Body of pancreas (tissue), 4 donors: Measurements from ENCODE around the gene SNTB2. TPM values are rescaled to one million over a fixed set of nuclear protein-coding genes. Genes with fewer than 3 reads are reported as not detected.

Source experiments
- ATAC-seq: fragments of 150-250 bp; one replicate; pipeline ENCODE4 v1.9.1; 2016
- DNase-seq, 4 donors: peaks; one replicate each; pipeline ENCODE4 v3.0.0-alpha.2; 2019
- H3K27ac ChIP-seq, 4 donors: fragments of 200-600 bp; sonication (generic); 1 replicate in 3 of 4; 2 replicates in 1 of 4; pipeline versions ENCODE4 v1.5.1 to v1.6.1; 2016 to 2019; ENCODE audit warnings: mild to moderate bottlenecking in 1 of 4, mixed read lengths in 1 of 4, moderate library complexity in 1 of 4
- H3K27me3 ChIP-seq, 2 donors: fragments of 200-600 bp; sonication (generic); one replicate each; pipeline ENCODE4 v1.6.0; 2016; ENCODE audit warnings: mild to moderate bottlenecking in 1 of 2
- H3K36me3 ChIP-seq, 2 donors: fragments of 200-600 bp; sonication (generic); replicated peaks in 1 of 2; 2 replicates each; pipeline ENCODE4 v1.5.1; 2016; ENCODE audit warnings: low read depth in 2 of 2; ENCODE audit not compliant: insufficient read depth in 1 of 2
- H3K4me1 ChIP-seq: fragments of 200-600 bp; sonication (generic); one replicate; pipeline ENCODE4 v1.6.0; 2016
- H3K4me3 ChIP-seq, 2 donors: fragments of 200-600 bp; sonication (generic); 1 replicate in 1 of 2; 2 replicates in 1 of 2; pipeline ENCODE4 v1.5.1; 2016 to 2019
- H3K9me3 ChIP-seq, 3 donors: fragments of 200-600 bp; sonication (generic); 1 replicate in 2 of 3; 2 replicates in 1 of 3; pipeline ENCODE4 v1.5.1; 2016
- POLR2A ChIP-seq, 3 donors: fragments of 450-650 bp; IDR thresholded peaks; one replicate each; pipeline ENCODE4 v1.6.1; 2016; ENCODE audit warnings: antibody characterized with exemption in 3 of 3, mild to moderate bottlenecking in 2 of 3
- WGBS, 2 donors: methylation state at CpG; one replicate each; pipeline ENCODE4 v1.1.5; 2017; 5-methylcytosine and 5-hydroxymethylcytosine counted together
- intact Hi-C: fragments of 100-400 bp; cut with DNase I; formaldehyde crosslinking; loops from one replicate; pipeline ENCODE4 v1.15.1; 2023
- total RNA-seq, 2 donors: library from RNA; depleted of rRNA; stranded (reverse); fragments of >200 nt; gene quantifications; one replicate each; pipeline ENCODE4 v1.1.0, GENCODE V29; 2016
- TF ChIP-seq, protein P1 (sequence below), 7 experiments: fragments of 450-650 bp in 4 of 7; fragments of 200-600 bp in 3 of 7; sonication (generic) in 3 of 7; IDR thresholded peaks; one replicate each; pipeline ENCODE4 v1.5.1; 2016 to 2019; ENCODE audit warnings: antibody characterized with exemption in 7 of 7

Gene SNTB2
- total RNA-seq, 2 donors from 2014 or later: 11.2 to 13.5 TPM

- Histone ChIP-seq H3K9me3 (no peaks in the 10 kb centered on the region), H3K27ac (no peak overlapping the region), H3K4me1 (no peaks in the 10 kb centered on the region), H3K27me3 (no peaks in the 10 kb centered on the region), H3K36me3 (peaks cover 0 to 3% of the 10 kb centered on the region in 2 donors), H3K4me3 (no peak overlapping the region)
- ATAC-seq (no peak), DNase-seq (no peak)
- WGBS, 2 donors: 93 to 96% methylated on average over 4 of the region's 4 CpGs
- TF ChIP-seq, protein P1, sequence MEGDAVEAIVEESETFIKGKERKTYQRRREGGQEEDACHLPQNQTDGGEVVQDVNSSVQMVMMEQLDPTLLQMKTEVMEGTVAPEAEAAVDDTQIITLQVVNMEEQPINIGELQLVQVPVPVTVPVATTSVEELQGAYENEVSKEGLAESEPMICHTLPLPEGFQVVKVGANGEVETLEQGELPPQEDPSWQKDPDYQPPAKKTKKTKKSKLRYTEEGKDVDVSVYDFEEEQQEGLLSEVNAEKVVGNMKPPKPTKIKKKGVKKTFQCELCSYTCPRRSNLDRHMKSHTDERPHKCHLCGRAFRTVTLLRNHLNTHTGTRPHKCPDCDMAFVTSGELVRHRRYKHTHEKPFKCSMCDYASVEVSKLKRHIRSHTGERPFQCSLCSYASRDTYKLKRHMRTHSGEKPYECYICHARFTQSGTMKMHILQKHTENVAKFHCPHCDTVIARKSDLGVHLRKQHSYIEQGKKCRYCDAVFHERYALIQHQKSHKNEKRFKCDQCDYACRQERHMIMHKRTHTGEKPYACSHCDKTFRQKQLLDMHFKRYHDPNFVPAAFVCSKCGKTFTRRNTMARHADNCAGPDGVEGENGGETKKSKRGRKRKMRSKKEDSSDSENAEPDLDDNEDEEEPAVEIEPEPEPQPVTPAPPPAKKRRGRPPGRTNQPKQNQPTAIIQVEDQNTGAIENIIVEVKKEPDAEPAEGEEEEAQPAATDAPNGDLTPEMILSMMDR (IDR thresholded peaks at IDR 0.05): no peak
- no peak for TF ChIP-seq POLR2A (IDR thresholded peaks at IDR 0.05)
- intact Hi-C loops: no loop called here
Observed at GRCh38 chr16:69301861-69302260, 114.9 kb downstream of the SNTB2 start.

- TF ChIP-seq, protein P1 (IDR thresholded peaks at IDR 0.05): no peak
- no peak for TF ChIP-seq POLR2A (IDR thresholded peaks at IDR 0.05)
Observed at GRCh38 chr16:69302301-69302700, 115.3 kb downstream of the SNTB2 start.

GRCh38 chr16:69306031-69306430 is 119.1 kb downstream of the SNTB2 start:
- DNase-seq (no peak), ATAC-seq (no peak)
- no peak overlapping the region for H3K27ac ChIP-seq
- WGBS, 2 donors: 53 to 68% methylated on average over 1 of the region's 1 CpG
- TF ChIP-seq, protein P1 (IDR thresholded peaks at IDR 0.05): no peak
- TF ChIP-seq POLR2A (IDR thresholded peaks at IDR 0.05): no peak
- no peaks in the 10 kb centered on the region for H3K27me3 ChIP-seq
- H3K36me3 ChIP-seq: no peaks in the 10 kb centered on the region
- no peaks in the 10 kb centered on the region for H3K9me3 ChIP-seq
- no peak overlapping the region for H3K4me3 ChIP-seq
- H3K4me1 ChIP-seq: peaks cover 4% of the 10 kb centered on the region
- intact Hi-C loops: no loop called here

More at GRCh38 chr16:69302301-69302700, 115.3 kb downstream of the SNTB2 start:
- Histone ChIP-seq H3K27ac (no peak overlapping the region), H3K36me3 (peaks cover 0 to 3% of the 10 kb centered on the region in 2 donors), H3K27me3 (no peaks in the 10 kb centered on the region), H3K4me1 (no peaks in the 10 kb centered on the region), H3K4me3 (no peak overlapping the region), H3K9me3 (no peaks in the 10 kb centered on the region)
- intact Hi-C loops: no loop called here
- WGBS, 2 donors: 80 to 83% methylated on average over 4 of the region's 4 CpGs
- DNase-seq (no peak), ATAC-seq (no peak)

DNA sequence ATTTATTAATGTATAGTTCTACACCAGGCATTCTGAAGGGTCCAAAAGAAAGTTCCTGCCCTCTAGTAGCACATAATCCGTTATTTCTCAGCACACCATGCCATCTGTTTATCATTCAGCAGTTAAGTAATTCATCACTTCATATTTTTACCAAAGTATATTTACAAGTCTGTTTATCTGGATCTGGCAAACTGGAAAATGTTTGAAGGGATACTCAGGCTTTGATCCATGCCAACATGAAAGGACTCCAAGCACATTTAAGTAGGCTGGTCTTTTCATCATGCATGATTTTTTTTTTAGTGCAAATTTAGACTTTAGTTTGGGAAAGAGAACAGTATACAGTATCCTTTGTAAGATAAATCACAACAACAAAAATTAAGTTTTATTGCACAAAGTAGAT is 120.1 kb downstream of the SNTB2 start:
- Histone ChIP-seq H3K4me1 (peaks cover 7% of the 10 kb centered on the region), H3K9me3 (no peaks in the 10 kb centered on the region), H3K36me3 (no peaks in the 10 kb centered on the region), H3K27me3 (no peaks in the 10 kb centered on the region), H3K27ac (no peak overlapping the region), H3K4me3 (no peak overlapping the region)
- 38 to 44% methylated on average over 1 of the region's 1 CpG for WGBS, 2 donors
- intact Hi-C loops: no loop called here
- TF ChIP-seq POLR2A (IDR thresholded peaks at IDR 0.05): no peak
- TF ChIP-seq, protein P1 (IDR thresholded peaks at IDR 0.05): no peak
- DNase-seq (no peak), ATAC-seq (no peak)

GRCh38 chr16:69307856-69308255 is 120.9 kb downstream of the SNTB2 start:
- Histone ChIP-seq H3K27ac (no peak overlapping the region), H3K9me3 (no peaks in the 10 kb centered on the region), H3K27me3 (no peaks in the 10 kb centered on the region), H3K36me3 (no peaks in the 10 kb centered on the region), H3K4me1 (peaks cover 12% of the 10 kb centered on the region), H3K4me3 (no peak overlapping the region)
- DNase-seq: no peak
- intact Hi-C loops: no loop called here
- no peak for ATAC-seq
- TF ChIP-seq POLR2A (IDR thresholded peaks at IDR 0.05): no peak
- TF ChIP-seq, protein P1 (IDR thresholded peaks at IDR 0.05): no peak
- 77 to 82% methylated on average over 2 of the region's 2 CpGs for WGBS, 2 donors
